GM12874 (cell line): Measurements from ENCODE around the gene ZNF148.

ENCODE experiments used
- TF ChIP-seq, protein P1 (sequence below): IDR thresholded peaks from 2 replicates; pipeline ENCODE4 v1.5.1; 2011; ENCODE audit warnings: low read depth, mild to moderate bottlenecking, control low read depth, low read length, moderate library complexity; ENCODE audit not compliant: insufficient read depth

ZNF148 gene

DNA sequence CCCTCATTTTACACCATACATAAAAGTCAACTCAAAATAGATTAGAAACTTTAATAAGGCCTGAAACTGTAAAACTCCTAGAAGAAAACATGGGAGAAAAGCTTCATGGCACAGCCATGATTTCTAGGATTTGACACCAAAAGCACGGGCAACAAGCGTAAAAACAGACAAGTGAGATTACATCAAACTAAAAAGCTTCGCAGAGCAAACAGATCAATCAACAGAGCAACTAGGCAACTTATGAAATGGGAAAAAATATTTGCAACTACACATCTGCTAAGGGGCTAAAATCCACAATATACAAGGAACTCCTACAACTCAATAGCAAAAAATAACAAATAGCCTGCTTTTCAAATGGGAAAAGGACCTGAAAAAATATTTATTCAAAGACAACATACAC, 26.1 kb downstream of the ZNF148 start:
- TF ChIP-seq, protein P1, sequence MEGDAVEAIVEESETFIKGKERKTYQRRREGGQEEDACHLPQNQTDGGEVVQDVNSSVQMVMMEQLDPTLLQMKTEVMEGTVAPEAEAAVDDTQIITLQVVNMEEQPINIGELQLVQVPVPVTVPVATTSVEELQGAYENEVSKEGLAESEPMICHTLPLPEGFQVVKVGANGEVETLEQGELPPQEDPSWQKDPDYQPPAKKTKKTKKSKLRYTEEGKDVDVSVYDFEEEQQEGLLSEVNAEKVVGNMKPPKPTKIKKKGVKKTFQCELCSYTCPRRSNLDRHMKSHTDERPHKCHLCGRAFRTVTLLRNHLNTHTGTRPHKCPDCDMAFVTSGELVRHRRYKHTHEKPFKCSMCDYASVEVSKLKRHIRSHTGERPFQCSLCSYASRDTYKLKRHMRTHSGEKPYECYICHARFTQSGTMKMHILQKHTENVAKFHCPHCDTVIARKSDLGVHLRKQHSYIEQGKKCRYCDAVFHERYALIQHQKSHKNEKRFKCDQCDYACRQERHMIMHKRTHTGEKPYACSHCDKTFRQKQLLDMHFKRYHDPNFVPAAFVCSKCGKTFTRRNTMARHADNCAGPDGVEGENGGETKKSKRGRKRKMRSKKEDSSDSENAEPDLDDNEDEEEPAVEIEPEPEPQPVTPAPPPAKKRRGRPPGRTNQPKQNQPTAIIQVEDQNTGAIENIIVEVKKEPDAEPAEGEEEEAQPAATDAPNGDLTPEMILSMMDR = no peak

DNA sequence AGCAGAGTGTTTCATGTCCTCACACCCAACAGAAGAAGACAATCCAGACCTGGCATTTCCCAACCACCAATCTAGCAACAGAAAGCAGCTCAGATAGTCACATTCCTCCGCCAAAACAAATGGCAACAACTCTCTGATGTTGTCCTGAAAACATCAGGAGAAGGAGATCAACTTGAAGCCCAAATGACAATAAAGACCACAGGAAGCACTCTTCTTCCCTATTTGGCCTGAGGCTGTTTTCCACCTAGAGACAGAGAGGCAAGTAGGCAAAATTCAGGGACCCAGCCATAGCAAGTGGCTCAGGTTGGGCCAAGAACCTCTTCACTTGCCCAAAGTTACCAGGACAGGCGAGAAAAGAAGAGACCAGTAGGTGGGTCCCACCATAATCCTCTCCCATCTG, 35.0 kb downstream of the ZNF148 start:
- TF ChIP-seq, protein P1 = no peak

DNA sequence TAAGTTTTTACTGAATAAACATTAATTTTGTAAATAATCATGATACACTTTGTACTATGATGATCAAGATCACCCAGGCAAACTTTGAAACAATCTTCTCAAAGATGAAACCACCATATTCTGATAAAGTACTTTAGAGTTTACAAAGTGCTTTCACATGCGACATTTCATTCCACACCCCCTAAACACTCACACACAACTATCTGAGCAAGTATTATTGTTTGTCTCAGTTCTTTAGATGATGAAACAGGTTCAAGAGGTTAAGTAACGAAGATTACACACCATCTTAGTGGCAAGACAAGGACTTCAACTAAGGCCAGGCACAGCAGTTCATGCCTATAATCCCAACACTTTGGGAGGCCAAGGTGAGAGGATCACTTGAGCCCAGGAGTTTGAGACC, 37.6 kb downstream of the ZNF148 start:
- TF ChIP-seq, protein P1 = no peak

DNA sequence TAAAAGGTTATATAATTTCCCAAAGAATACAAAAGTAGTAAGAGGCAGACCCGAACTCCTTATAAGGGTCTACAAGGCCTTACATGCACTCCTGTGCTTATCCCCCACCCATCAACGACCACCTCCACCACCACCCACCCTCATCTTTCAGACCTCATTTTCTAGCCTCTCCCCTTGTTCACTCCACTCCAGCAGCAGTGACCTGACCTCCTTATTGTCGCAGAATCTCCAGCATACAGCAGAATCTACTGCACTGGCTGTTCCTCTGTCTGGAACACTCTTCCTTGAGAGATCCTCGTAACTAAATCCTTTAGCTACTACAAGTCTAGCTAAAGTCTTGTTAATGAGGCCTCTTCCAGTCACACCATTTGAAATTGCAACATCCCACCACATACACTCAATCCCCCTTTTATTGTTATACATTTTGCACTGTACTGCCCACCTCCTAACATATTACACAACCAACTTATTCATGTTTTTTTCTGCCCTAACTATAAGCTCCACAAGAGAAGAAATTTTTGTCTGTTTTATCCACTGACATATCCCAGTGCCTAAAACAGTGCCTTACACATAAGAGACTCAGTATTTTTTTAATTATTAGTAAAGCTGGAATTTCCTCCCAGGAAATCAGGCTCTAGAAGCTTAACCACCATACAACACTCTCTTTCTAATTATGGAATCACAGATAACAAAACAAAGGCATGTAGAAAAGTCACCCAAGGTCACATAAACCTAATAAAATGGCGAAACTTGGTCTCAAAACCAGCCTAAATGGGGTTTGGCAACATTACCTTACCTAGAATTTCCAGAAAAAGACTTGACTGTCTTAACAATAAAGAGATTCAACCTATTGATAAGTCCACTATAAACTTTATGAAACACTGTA, 40.2 kb downstream of the ZNF148 start:
- TF ChIP-seq, protein P1 = no peak

DNA sequence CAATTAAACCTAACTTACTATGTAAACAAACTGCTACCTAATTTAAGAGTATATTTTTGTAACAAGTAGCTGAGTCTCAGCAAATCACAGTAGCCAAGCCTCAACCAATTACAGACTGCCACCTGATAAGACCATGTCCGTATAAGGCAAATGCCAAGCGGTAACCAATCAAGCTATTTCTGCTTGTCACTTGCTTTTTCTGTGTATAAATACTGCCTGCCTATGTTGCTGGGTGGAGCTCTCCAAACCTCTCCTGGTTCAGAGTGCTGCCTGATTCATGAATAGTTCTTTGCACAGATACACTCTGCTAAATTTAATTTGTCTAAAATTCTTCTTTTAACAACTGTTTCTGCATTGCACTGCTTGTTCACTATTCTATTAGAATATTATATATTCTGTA, 42.6 kb downstream of the ZNF148 start:
- TF ChIP-seq, protein P1 = no peak

DNA sequence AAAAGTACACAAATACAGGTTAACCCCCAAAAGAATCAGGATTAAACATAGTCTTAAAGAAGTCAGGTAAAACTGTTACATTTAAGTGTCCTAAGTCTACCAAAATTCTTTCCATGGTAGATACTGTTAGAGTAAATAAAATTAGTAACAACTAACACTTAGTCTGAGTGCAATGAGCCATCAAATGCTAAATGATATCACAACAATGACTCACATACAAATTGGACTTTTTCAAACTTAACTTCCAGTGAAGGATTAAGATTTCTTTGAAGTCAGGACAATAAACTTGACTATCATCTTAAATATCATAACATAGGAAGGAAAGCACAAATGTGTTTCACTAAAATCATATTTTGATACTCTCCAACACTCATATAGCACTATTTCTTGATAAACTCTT, 43.9 kb downstream of the ZNF148 start:
- TF ChIP-seq, protein P1 = no peak

DNA sequence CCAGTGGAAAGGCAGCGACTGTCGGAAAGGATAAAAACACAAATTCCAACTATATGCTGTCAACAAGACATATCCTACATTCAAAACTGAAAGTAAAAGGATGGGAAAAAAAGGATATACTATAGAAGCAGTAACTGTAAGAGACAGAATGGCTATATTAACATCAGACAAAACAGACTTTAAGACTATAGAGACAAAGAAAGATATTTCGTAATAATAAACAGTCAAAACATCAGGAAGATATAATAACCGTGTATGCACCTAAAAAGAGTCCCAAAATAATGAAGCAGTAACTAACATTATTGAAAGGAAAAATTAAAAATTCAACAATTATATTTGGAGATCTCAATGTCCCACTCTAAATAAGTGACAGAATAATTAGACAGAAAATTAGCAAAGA, 48.2 kb downstream of the ZNF148 start:
- TF ChIP-seq, protein P1 = no peak
